OCI-LY7 (cell line): Measurements from ENCODE around the gene QKI. TPM values are rescaled to one million over a fixed set of nuclear protein-coding genes. Genes with fewer than 3 reads are reported as not detected.

Source experiments
- BruUV-seq: library from RNA; stranded (reverse); fragments of 400-500 nt; replicated peaks from 2 replicates; lab custom pipeline; 2021; lab: Mats Ljungman, UMichigan
- CTCF ChIA-PET: fragments of 300-600 bp; sonication (Branson Sonifier 250); formaldehyde crosslinking; loops from one replicate; lab custom pipeline; 2022; ENCODE audit warnings: antibody characterized with exemption; ENCODE audit not compliant: unreplicated experiment; lab: Charles Lee
- POLR2A ChIA-PET: fragments of 300-600 bp; sonication (Branson Sonifier 250); formaldehyde crosslinking; loops from one replicate; lab custom pipeline; 2022; ENCODE audit warnings: antibody characterized with exemption; lab: Charles Lee
- DNase-seq: peaks from one replicate; pipeline ENCODE4 v3.0.0-alpha.2; 2015; ENCODE audit warnings: low spot score
- H2AFZ ChIP-seq: fragments of 200-600 bp; sonication (generic), shearing (Covaris generic); 2 replicates; pipeline ENCODE4 v1.6.1; 2014; ENCODE audit warnings: mild to moderate bottlenecking, antibody characterized with exemption, low read length, moderate library complexity
- H3K27ac ChIP-seq: fragments of 200-600 bp; sonication (generic); 2 replicates; pipeline ENCODE4 v1.5.1; 2014; ENCODE audit warnings: mixed run types, low read depth, mild to moderate bottlenecking, moderate library complexity, low read length, inconsistent platforms; ENCODE audit not compliant: poor library complexity, severe bottlenecking
- H3K36me3 ChIP-seq: fragments of 200-600 bp; sonication (generic); 2 replicates; pipeline ENCODE4 v1.6.1; 2014; ENCODE audit warnings: mild to moderate bottlenecking, antibody characterized with exemption, low read length, moderate library complexity, mixed read lengths; ENCODE audit not compliant: insufficient read depth
- H3K4me1 ChIP-seq: fragments of 200-600 bp; sonication (generic); 2 replicates; pipeline ENCODE4 v1.5.1; 2014; ENCODE audit warnings: mild to moderate bottlenecking, low read length; ENCODE audit not compliant: insufficient read depth, poor library complexity, severe bottlenecking
- H3K4me2 ChIP-seq: fragments of 200-600 bp; sonication (generic); 2 replicates; pipeline ENCODE4 v1.6.1; 2014; ENCODE audit warnings: mild to moderate bottlenecking, low read length
- H3K4me3 ChIP-seq: fragments of 200-600 bp; sonication (generic); 2 replicates; pipeline ENCODE4 v1.5.1; 2014; ENCODE audit warnings: mild to moderate bottlenecking, low read depth, low read length; ENCODE audit not compliant: poor library complexity, severe bottlenecking
- H3K79me2 ChIP-seq: fragments of 200-600 bp; sonication (generic); 2 replicates; pipeline ENCODE4 v1.6.1; 2016; ENCODE audit warnings: low read depth, mild to moderate bottlenecking, low read length, moderate library complexity, mixed read lengths; ENCODE audit not compliant: insufficient read depth
- H3K9me2 ChIP-seq: fragments of 200-600 bp; sonication (generic); 2 replicates; pipeline ENCODE4 v1.6.1; 2016; ENCODE audit warnings: mild to moderate bottlenecking, low read length, mixed read lengths; ENCODE audit not compliant: insufficient read depth
- H3K9me3 ChIP-seq: fragments of 200-600 bp; sonication (generic); 2 replicates; pipeline ENCODE4 v1.6.1; 2014; ENCODE audit warnings: mild to moderate bottlenecking, mixed run types, low read length, mixed read lengths
- H4K20me1 ChIP-seq: fragments of 200-600 bp; sonication (generic); 2 replicates; pipeline ENCODE4 v1.6.1; 2014; ENCODE audit warnings: mild to moderate bottlenecking, antibody characterized with exemption, low read length, moderate library complexity, mixed read lengths; ENCODE audit not compliant: insufficient read depth
- CTCF ChIP-seq: fragments of 200-600 bp; sonication (generic); conservative IDR thresholded peaks from 2 replicates; pipeline ENCODE4 v1.5.1; 2014; ENCODE audit warnings: mild to moderate bottlenecking, antibody characterized with exemption, low read length, moderate library complexity, mixed read lengths
- EZH2phosphoT487 ChIP-seq: fragments of 200-600 bp; sonication (generic); IDR thresholded peaks from 2 replicates; pipeline ENCODE4 v1.6.1; 2018; ENCODE audit warnings: low read depth, borderline replicate concordance, mild to moderate bottlenecking, mixed run types, antibody characterized with exemption, low read length, moderate library complexity, mixed read lengths
- intact Hi-C: fragments of 100-400 bp; cut with micrococcal nuclease; formaldehyde crosslinking; loops from one replicate; pipeline ENCODE4 v1.10.0; 2022; ENCODE audit not compliant: unreplicated experiment
- total RNA-seq, 2 experiments: library from RNA; depleted of rRNA in 1 of 2; stranded (reverse); fragments of >200 nt in 1 of 2; shearing (Covaris generic) in 1 of 2; gene quantifications; 2 replicates each; pipeline ENCODE4 v1.2.3, GENCODE V29; 2014 to 2022

QKI gene
- total RNA-seq, 2 experiments from 2014 or later = 55.4 to 74.5 TPM

- no peaks in the 10 kb centered on the region for H3K4me1 ChIP-seq
- intact Hi-C loops = no loop called here
- no peak for TF ChIP-seq CTCF
- no peak for TF ChIP-seq EZH2phosphoT487
- no peaks in the 10 kb centered on the region for H3K36me3 ChIP-seq
- H3K79me2 ChIP-seq = no peaks in the 10 kb centered on the region
- H3K4me3 ChIP-seq = no peak overlapping the region
- no TSS peak for BruUV-seq
- H3K9me2 ChIP-seq = no peaks in the 10 kb centered on the region
- no peaks in the 10 kb centered on the region for H4K20me1 ChIP-seq
- 0 out of 2 replicates have a peak, but pooled peaks cover 6% of the 10 kb centered on the region for H3K9me3 ChIP-seq
- no peak overlapping the region for H3K4me2 ChIP-seq
- H2AFZ ChIP-seq = no peak overlapping the region
- DNase-seq = no peak
- POLR2A ChIA-PET = interaction anchor here (0.6 to 1.0 kb wide), 2 partner anchors 13 to 82 kb away, joined by 3 read pairs; no protein-coding TSS in a partner anchor
- CTCF ChIA-PET = no interaction called here
- H3K27ac ChIP-seq = no peak overlapping the region
These were observed 181.7 kb downstream of the QKI start for GRCh38 chr6:163596174-163596573.

- H3K36me3 ChIP-seq = no peaks in the 10 kb centered on the region
- no peak overlapping the region for H2AFZ ChIP-seq
- no peaks in the 10 kb centered on the region for H3K79me2 ChIP-seq
- H3K4me3 ChIP-seq = no peak overlapping the region
- ChIA-PET POLR2A (no interaction called here), CTCF (no interaction called here)
- DNase-seq = no peak
- no TSS peak for BruUV-seq
- no peaks in the 10 kb centered on the region for H3K9me3 ChIP-seq
- no peak overlapping the region for H3K4me2 ChIP-seq
- intact Hi-C loops = no loop called here
- H3K27ac ChIP-seq = no peak overlapping the region
- TF ChIP-seq EZH2phosphoT487 (no peak), CTCF (no peak)
- no peaks in the 10 kb centered on the region for H3K9me2 ChIP-seq
- H3K4me1 ChIP-seq = no peaks in the 10 kb centered on the region
- no peaks in the 10 kb centered on the region for H4K20me1 ChIP-seq
These were observed 184.6 kb downstream of the QKI start for GRCh38 chr6:163599136-163599535.

DNA sequence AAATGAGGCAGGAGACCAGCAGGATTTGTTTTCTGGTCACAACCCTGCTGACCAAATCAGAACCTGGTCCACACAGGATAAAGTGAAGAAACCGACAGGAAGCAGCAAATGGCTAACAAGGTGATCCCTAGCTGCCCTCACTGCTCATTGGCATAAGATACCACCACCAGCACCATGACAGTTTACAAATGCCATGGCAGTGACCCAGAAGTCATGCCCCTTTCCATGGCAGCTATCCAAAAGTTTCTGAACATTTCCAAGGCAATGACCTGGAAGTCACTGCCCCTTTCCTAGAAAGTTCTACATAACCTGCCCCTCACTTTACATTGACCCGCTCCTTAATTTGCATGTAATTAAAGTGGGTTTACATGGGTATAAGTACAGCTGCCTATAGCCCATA lies 185.2 kb downstream of the QKI start:
- Histone ChIP-seq H3K9me3 (no peaks in the 10 kb centered on the region), H3K79me2 (no peaks in the 10 kb centered on the region), H2AFZ (no peak overlapping the region), H3K27ac (no peak overlapping the region), H3K4me2 (no peak overlapping the region), H3K4me3 (no peak overlapping the region), H3K36me3 (no peaks in the 10 kb centered on the region), H3K4me1 (no peaks in the 10 kb centered on the region), H4K20me1 (no peaks in the 10 kb centered on the region), H3K9me2 (no peaks in the 10 kb centered on the region)
- ChIA-PET CTCF (no interaction called here), POLR2A (no interaction called here)
- TF ChIP-seq EZH2phosphoT487 = no peak
- no peak for TF ChIP-seq CTCF
- no peak for DNase-seq
- BruUV-seq = no TSS peak
- intact Hi-C loops = no loop called here
